ENCODE results near the gene HSPBAP1. TPM values are rescaled to one million over a fixed set of nuclear protein-coding genes. Genes with fewer than 3 reads are reported as not detected.

Gene HSPBAP1
- total and polyA plus RNA-seq, 2 of the 13 experiments (the other 11 are each of a cell fraction or from before 2014, with no cell fraction given) = 4.2 to 5.1 TPM

Other genes with a start within 250 kb of the HSPBAP1 start
- 10.6 and 12.5 TPM in 2 replicates for gene PARP9, start 229.5 kb downstream of the HSPBAP1 start, total RNA-seq (2016; rRNA removed; fragmentation: Illumina TruSeq; extraction: Trizol)
- 6.5 and 7.0 TPM in 2 replicates for gene PARP9, start 229.5 kb downstream of the HSPBAP1 start, polyA plus RNA-seq (2011; rRNA removed)
- 10.9 and 19.2 TPM in 2 replicates for gene DTX3L, start 229.5 kb downstream of the HSPBAP1 start, total RNA-seq (2016; rRNA removed; fragmentation: Illumina TruSeq; extraction: Trizol)
- gene DTX3L, start 229.5 kb downstream of the HSPBAP1 start, polyA plus RNA-seq (2011; rRNA removed) = 2.5 and 3.2 TPM in 2 replicates
- gene PARP15, start 216.2 kb downstream of the HSPBAP1 start, total RNA-seq (2016; rRNA removed; fragmentation: Illumina TruSeq; extraction: Trizol) = 0.02 TPM in 1 of 2 replicates, not detected in the other
- gene PARP15, start 216.2 kb downstream of the HSPBAP1 start, polyA plus RNA-seq (2011; rRNA removed) = not detected in 2 replicates
- gene PARP14, start 113.0 kb downstream of the HSPBAP1 start, total RNA-seq (2016; rRNA removed; fragmentation: Illumina TruSeq; extraction: Trizol) = 19.1 and 29.0 TPM in 2 replicates
- 9.0 and 11.8 TPM in 2 replicates for gene PARP14, start 113.0 kb downstream of the HSPBAP1 start, polyA plus RNA-seq (2011; rRNA removed)
- 9.4 and 16.3 TPM in 2 replicates for gene SLC49A4, start 1.2 kb upstream of the HSPBAP1 start, total RNA-seq (2016; rRNA removed; fragmentation: Illumina TruSeq; extraction: Trizol)
- 6.3 and 6.5 TPM in 2 replicates for gene SLC49A4, start 1.2 kb upstream of the HSPBAP1 start, polyA plus RNA-seq (2011; rRNA removed)
- gene SEMA5B, start 233.9 kb upstream of the HSPBAP1 start, total RNA-seq (2016; rRNA removed; fragmentation: Illumina TruSeq; extraction: Trizol) = not detected in 2 replicates
- gene SEMA5B, start 233.9 kb upstream of the HSPBAP1 start, polyA plus RNA-seq (2011; rRNA removed) = 0.04 TPM in 1 of 2 replicates, not detected in the other

Data from HepG2 (cell line).